Panc1 (cell line): ENCODE measurements around the gene NLRP9.

Experiments
- POLR2AphosphoS5 ChIP-seq: IDR thresholded peaks from 2 replicates; pipeline ENCODE4 v1.6.1; 2012; ENCODE audit warnings: mild to moderate bottlenecking, low read depth, low read length, moderate library complexity
- SIN3A ChIP-seq: IDR thresholded peaks from 2 replicates; pipeline ENCODE4 v1.6.1; 2012; ENCODE audit warnings: low read depth, mild to moderate bottlenecking, low read length, moderate library complexity, borderline replicate concordance; ENCODE audit not compliant: insufficient read depth
- TCF7L2 ChIP-seq: IDR thresholded peaks from 2 replicates; pipeline ENCODE4 v1.6.1; 2011; ENCODE audit warnings: mild to moderate bottlenecking, low read depth, low read length, inconsistent platforms
- TF ChIP-seq, protein P1 (sequence below): fragments of 450-650 bp; IDR thresholded peaks from 2 replicates; pipeline ENCODE4 v1.5.1; 2017; ENCODE audit warnings: mild to moderate bottlenecking
- TF ChIP-seq, protein P2 (sequence below), 2 experiments: IDR thresholded peaks; 2 replicates each; pipeline ENCODE4 v1.6.1; 2011 to 2012; ENCODE audit warnings: low read depth in 2 of 2, control low read depth in 1 of 2, low read length in 1 of 2, mild to moderate bottlenecking in 1 of 2, moderate library complexity in 1 of 2; ENCODE audit not compliant: insufficient read depth in 1 of 2

DNA sequence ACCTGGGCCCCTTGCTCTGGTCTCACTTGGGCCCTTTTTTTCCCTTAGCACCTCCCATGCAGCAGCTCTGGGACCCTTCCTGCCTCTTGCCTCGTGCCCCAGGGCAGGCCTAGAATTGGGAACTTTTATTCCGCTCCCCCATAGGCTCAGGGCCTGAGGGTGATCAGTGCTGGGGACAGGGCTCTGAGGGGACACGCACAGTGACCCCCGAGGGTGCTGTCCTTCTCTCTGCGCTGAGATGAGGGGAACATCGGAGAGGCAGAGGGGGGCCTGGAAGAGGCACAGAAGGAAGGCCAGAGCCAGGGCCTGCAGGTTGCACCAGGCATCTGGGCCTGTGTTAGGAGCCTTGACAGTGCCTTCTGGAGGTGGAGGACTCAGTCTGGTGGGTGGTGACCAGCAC is 52.4 kb downstream of the NLRP9 start:
- no peak for TF ChIP-seq POLR2AphosphoS5
- TF ChIP-seq, protein P1, sequence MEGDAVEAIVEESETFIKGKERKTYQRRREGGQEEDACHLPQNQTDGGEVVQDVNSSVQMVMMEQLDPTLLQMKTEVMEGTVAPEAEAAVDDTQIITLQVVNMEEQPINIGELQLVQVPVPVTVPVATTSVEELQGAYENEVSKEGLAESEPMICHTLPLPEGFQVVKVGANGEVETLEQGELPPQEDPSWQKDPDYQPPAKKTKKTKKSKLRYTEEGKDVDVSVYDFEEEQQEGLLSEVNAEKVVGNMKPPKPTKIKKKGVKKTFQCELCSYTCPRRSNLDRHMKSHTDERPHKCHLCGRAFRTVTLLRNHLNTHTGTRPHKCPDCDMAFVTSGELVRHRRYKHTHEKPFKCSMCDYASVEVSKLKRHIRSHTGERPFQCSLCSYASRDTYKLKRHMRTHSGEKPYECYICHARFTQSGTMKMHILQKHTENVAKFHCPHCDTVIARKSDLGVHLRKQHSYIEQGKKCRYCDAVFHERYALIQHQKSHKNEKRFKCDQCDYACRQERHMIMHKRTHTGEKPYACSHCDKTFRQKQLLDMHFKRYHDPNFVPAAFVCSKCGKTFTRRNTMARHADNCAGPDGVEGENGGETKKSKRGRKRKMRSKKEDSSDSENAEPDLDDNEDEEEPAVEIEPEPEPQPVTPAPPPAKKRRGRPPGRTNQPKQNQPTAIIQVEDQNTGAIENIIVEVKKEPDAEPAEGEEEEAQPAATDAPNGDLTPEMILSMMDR, result no peak
- TF ChIP-seq SIN3A, result no peak
- TF ChIP-seq, protein P2, sequence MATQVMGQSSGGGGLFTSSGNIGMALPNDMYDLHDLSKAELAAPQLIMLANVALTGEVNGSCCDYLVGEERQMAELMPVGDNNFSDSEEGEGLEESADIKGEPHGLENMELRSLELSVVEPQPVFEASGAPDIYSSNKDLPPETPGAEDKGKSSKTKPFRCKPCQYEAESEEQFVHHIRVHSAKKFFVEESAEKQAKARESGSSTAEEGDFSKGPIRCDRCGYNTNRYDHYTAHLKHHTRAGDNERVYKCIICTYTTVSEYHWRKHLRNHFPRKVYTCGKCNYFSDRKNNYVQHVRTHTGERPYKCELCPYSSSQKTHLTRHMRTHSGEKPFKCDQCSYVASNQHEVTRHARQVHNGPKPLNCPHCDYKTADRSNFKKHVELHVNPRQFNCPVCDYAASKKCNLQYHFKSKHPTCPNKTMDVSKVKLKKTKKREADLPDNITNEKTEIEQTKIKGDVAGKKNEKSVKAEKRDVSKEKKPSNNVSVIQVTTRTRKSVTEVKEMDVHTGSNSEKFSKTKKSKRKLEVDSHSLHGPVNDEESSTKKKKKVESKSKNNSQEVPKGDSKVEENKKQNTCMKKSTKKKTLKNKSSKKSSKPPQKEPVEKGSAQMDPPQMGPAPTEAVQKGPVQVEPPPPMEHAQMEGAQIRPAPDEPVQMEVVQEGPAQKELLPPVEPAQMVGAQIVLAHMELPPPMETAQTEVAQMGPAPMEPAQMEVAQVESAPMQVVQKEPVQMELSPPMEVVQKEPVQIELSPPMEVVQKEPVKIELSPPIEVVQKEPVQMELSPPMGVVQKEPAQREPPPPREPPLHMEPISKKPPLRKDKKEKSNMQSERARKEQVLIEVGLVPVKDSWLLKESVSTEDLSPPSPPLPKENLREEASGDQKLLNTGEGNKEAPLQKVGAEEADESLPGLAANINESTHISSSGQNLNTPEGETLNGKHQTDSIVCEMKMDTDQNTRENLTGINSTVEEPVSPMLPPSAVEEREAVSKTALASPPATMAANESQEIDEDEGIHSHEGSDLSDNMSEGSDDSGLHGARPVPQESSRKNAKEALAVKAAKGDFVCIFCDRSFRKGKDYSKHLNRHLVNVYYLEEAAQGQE (IDR thresholded peaks at IDR 0.05; ENCODE audit: insufficient read depth in 1 of 2, low read depth in 2 of 2, low read length in 1 of 2), result no peak
- no peak for TF ChIP-seq TCF7L2
